Stimulated activated naive CD4-positive, alpha-beta T cell treated with Interleukin-2 at 50 U/mL for 16 hours (primary cell): ENCODE results near the gene DUS1L.

Source experiments
- DNase-seq: peaks from one replicate; lab custom pipeline; 2025; lab: John Stamatoyannopoulos, UW

DUS1L gene

DNA sequence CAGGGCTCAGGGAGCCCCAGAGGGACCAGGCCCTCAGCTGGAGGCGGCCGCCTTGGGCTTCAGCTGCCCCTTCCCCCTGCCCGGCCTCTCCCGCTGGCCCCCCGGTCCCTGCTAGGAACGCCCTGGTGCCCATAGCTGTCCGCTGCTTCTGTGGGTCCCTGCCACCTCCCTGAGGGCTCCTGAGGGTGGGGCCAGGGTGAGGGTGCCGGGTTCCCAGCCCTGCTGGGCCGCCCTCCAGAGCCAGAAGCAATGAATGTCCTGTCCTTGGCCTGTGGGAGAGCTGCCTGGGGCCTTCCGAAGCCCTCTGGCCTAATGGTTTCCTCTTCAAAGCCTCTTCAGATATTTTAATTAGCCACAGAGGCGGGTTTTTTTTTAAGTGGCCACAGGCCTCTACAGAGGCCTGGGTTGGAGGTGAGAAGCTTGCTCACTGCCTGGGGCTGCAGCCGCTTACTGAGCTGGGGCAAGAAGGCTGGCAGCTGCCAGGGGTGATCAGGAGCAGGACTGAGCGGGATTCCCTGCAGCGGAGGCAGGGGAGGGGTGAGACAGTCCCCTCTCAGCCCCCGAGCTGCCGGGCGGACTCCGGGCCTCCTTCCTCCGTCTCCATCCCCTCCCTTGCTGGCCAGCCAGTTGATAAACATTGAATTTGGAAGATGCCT, 52.8 kb downstream of the DUS1L start:
- no peak for DNase-seq

DNA sequence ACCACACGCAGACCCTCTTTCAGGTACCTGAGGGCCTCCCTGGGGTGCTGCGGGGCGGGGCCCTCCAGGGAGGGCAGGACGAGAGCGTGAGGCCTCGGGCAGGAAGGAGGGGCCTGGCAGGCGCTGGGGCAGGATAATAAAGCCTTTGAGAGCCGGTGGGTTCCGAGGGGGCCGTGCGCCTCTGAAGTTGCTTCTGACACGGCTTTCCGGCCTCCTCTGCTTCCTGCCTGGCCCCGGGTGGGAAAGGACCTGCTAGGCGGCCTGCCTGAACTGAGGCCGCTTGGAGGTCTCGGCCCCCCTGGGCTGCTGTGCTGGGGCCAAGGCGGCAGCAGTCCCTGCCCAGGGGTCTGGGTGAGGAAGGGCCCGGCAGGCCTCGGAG, 53.4 kb downstream of the DUS1L start:
- DNase-seq, result no peak

DNA sequence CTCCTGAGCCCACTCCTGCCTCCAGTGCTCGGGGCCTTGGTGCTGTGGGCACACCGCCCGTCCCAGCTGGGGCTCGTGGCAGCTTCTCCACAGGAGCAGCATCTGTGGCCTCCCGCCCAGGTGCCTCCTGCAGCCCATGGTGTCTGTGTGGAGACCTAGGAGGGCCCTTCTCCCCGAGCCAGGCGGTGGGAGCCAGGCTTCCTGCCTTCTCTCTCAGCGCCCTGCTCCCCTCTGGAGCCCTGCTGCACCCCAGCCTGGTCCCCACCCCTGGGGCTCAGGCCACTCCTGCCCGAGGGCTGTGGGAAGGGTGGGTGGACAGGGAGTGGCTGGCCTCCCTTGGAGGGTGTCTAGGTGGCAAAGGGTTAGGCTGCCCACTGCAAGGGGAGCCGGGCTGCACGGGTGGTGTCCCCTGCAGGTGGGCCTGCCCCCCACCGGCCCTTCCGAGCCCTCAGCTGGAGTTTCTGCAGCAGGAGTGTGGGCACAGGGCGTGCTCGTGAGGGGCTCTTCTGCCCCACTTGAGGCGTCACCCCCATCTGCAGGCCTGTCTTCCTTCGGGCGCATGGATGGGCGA, 53.9 kb downstream of the DUS1L start:
- DNase-seq, result no peak

- DNase-seq, result no peak
Observed at GRCh38 chr17:82010575-82011525, 54.8 kb downstream of the DUS1L start.

DNA sequence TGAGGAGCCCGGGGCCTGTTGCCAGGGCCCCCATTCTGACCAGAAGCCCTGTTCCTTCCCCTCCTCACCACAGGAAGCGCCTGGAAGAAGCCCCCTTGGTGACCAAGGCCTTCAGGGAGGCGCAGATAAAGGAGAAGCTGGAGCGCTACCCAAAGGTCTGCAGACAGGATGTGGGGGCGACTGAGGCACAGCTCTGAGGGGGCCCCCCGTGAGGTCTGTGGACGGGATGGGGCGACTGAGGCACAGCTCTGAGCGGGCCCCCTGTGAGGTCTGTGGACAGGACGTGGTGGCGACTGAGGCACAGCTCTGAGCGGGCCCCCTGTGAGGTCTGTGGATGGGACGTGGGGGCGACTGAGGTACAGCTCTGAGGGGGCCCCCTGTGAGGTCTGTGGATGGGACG, 56.2 kb downstream of the DUS1L start:
- DNase-seq, result no peak

GRCh38 chr17:82008941-82009405, 56.6 kb downstream of the DUS1L start:
- DNase-seq, result no peak

- no peak for DNase-seq
Observed at GRCh38 chr17:82008258-82008940, 57.2 kb downstream of the DUS1L start.
